HL-60/S4 treated with phorbol 12-myristate 13-acetate at 8.2 ng/mL for 4 days and 3 days (cell line): ENCODE data around the gene KCNJ10.

Experiments used
- in situ Hi-C: fragments of 300-500 bp; cut with MboI; formaldehyde crosslinking; loops from 2 replicates; pipeline ENCODE4 v1.15.0; 2022; ENCODE audit warnings: low sequenced_read_pairs

KCNJ10 gene

GRCh38 chr1:159996653-159997052 is 73.3 kb downstream of the KCNJ10 start:
- in situ Hi-C loops = no loop called here

GRCh38 chr1:159994896-159995295 is 75.1 kb downstream of the KCNJ10 start:
- in situ Hi-C loops = no loop called here

- in situ Hi-C loops = no loop called here
Measured at GRCh38 chr1:159993911-159994310, 76.0 kb downstream of the KCNJ10 start.

GRCh38 chr1:159992161-159992560 is 77.8 kb downstream of the KCNJ10 start:
- in situ Hi-C loops = no loop called here

- in situ Hi-C loops = no loop called here
Measured at GRCh38 chr1:159991513-159991912, 78.4 kb downstream of the KCNJ10 start.

- in situ Hi-C loops = no loop called here
Measured at GRCh38 chr1:159990005-159990404, 80.0 kb downstream of the KCNJ10 start.

- in situ Hi-C loops = no loop called here
Measured at GRCh38 chr1:159989581-159989980, 80.4 kb downstream of the KCNJ10 start.

GRCh38 chr1:159988006-159988405 is 82.0 kb downstream of the KCNJ10 start:
- in situ Hi-C loops = no loop called here

GRCh38 chr1:159987186-159987585 is 82.8 kb downstream of the KCNJ10 start:
- in situ Hi-C loops = no loop called here

GRCh38 chr1:159986531-159986930 is 83.4 kb downstream of the KCNJ10 start:
- in situ Hi-C loops = no loop called here

GRCh38 chr1:159986093-159986492 is 83.9 kb downstream of the KCNJ10 start:
- in situ Hi-C loops = no loop called here

GRCh38 chr1:159985473-159985872 is 84.5 kb downstream of the KCNJ10 start:
- in situ Hi-C loops = no loop called here

GRCh38 chr1:159983681-159984080 is 86.3 kb downstream of the KCNJ10 start:
- in situ Hi-C loops = no loop called here

- in situ Hi-C loops = no loop called here
Measured at GRCh38 chr1:159982280-159982679, 87.7 kb downstream of the KCNJ10 start.

- in situ Hi-C loops = no loop called here
Measured at GRCh38 chr1:159981351-159982055, 88.5 kb downstream of the KCNJ10 start.

- in situ Hi-C loops = no loop called here
Measured at GRCh38 chr1:159980786-159981185, 89.2 kb downstream of the KCNJ10 start.

GRCh38 chr1:159980076-159980475 is 89.9 kb downstream of the KCNJ10 start:
- in situ Hi-C loops = no loop called here

GRCh38 chr1:159979257-159979656 is 90.7 kb downstream of the KCNJ10 start:
- in situ Hi-C loops = no loop called here

GRCh38 chr1:159978107-159978398 is 91.9 kb downstream of the KCNJ10 start:
- in situ Hi-C loops = no loop called here

- in situ Hi-C loops = no loop called here
Measured at GRCh38 chr1:159977364-159978106, 92.4 kb downstream of the KCNJ10 start.

GRCh38 chr1:159974350-159974965 is 95.5 kb downstream of the KCNJ10 start:
- in situ Hi-C loops = no loop called here

GRCh38 chr1:159973350-159973940 is 96.5 kb downstream of the KCNJ10 start:
- in situ Hi-C loops = no loop called here
